HepG2 (cell line): ENCODE results near the gene TSPAN18. TPM values are rescaled to one million over a fixed set of nuclear protein-coding genes. Genes with fewer than 3 reads are reported as not detected.

Source experiments
- ATAC-seq: fragments of 200-7000 bp; cut with Tn5 transposase; 3 replicates; pipeline ENCODE4 v1.9.1; 2020; ENCODE audit warnings: mild to moderate bottlenecking, moderate library complexity
- BruUV-seq: library from RNA; stranded (reverse); fragments of 400-500 nt; replicated peaks from 2 replicates; lab custom pipeline; 2021; lab: Mats Ljungman, UMichigan
- CTCF ChIA-PET: fragments of 300-600 bp; formaldehyde crosslinking; extraction: SDS; loops from one replicate; lab custom pipeline; 2021; ENCODE audit warnings: low total read pairs, inconsistent platforms, low intra/inter-chr PET ratio; lab: Yijun Ruan, JAX
- POLR2A ChIA-PET: fragments of 350-600 bp; sonication (Branson Sonifier 250); formaldehyde crosslinking; loops from one replicate; lab custom pipeline; 2020; ENCODE audit warnings: antibody characterized with exemption, inconsistent platforms; lab: Yijun Ruan, JAX
- DNase-seq: peaks from one replicate; pipeline ENCODE4 v3.0.0-alpha.2; 2015; ENCODE audit warnings: low spot score
- FAIRE-seq: peaks from 3 replicates; lab custom pipeline; 2011; peaks lifted over from hg19 to GRCh38; lab: Jason Lieb, UNC
- H2AFZ ChIP-seq: one replicate; pipeline ENCODE4 v1.6.1; 2011; ENCODE audit warnings: low read length, inconsistent platforms
- H3K27ac ChIP-seq: fragments of 300-600 bp; 3 replicates; pipeline ENCODE4 v1.8.0; 2011; ENCODE audit warnings: mixed run types, mild to moderate bottlenecking, mixed read lengths, low read length, inconsistent platforms; ENCODE audit not compliant: insufficient read depth; ENCODE audit errors: extremely low read length
- H3K27me3 ChIP-seq, 2 experiments: fragments of 200-600 bp in 1 of 2; 2 replicates in 1 of 2; 3 replicates in 1 of 2; pipeline versions ENCODE4 v1.6.0 to v1.8.0; 2011; ENCODE audit warnings: low read length in 2 of 2, mild to moderate bottlenecking in 2 of 2, moderate library complexity in 2 of 2, inconsistent platforms in 1 of 2; ENCODE audit not compliant: insufficient read depth in 2 of 2, control insufficient read depth in 1 of 2
- H3K36me3 ChIP-seq, 2 experiments: fragments of 200-600 bp in 1 of 2; replicated peaks in 1 of 2; 2 replicates in 1 of 2; 3 replicates in 1 of 2; pipeline versions ENCODE4 v1.5.1 to v1.8.0; 2011; ENCODE audit warnings: low read length in 2 of 2, inconsistent platforms in 1 of 2; ENCODE audit not compliant: insufficient read depth in 2 of 2, control insufficient read depth in 1 of 2
- H3K4me1 ChIP-seq: 2 replicates; pipeline ENCODE4 v1.5.1; 2012; ENCODE audit warnings: low read length, inconsistent platforms; ENCODE audit not compliant: insufficient read depth
- H3K4me2 ChIP-seq: 2 replicates; pipeline ENCODE4 v1.6.0; 2011; ENCODE audit warnings: low read depth, low read length, inconsistent platforms
- H3K4me3 ChIP-seq, 3 experiments: fragments of 200-600 bp in 1 of 3; sonication (generic), shearing (Covaris generic) in 1 of 3; replicated peaks in 1 of 3; 2 replicates each; pipeline ENCODE4 v1.5.1; 2011 to 2016; ENCODE audit warnings: low read length in 3 of 3, inconsistent platforms in 2 of 3, low read depth in 2 of 3, mild to moderate bottlenecking in 2 of 3, control low read depth in 1 of 3, mixed read lengths in 1 of 3; ENCODE audit not compliant: insufficient read depth in 1 of 3
- H3K79me2 ChIP-seq: one replicate; pipeline ENCODE4 v1.6.1; 2011; ENCODE audit warnings: low read length, inconsistent platforms; ENCODE audit not compliant: insufficient read depth
- H3K9ac ChIP-seq: 2 replicates; pipeline ENCODE4 v1.6.0; 2011; ENCODE audit warnings: mild to moderate bottlenecking, low read depth, low read length, inconsistent platforms; ENCODE audit not compliant: insufficient read depth
- H3K9me3 ChIP-seq: 2 replicates; pipeline ENCODE4 v1.5.1; 2012; ENCODE audit warnings: mild to moderate bottlenecking, low read length
- H4K20me1 ChIP-seq: 2 replicates; pipeline ENCODE4 v1.6.0; 2011; ENCODE audit warnings: inconsistent platforms, mild to moderate bottlenecking, low read length, moderate library complexity; ENCODE audit not compliant: insufficient read depth
- ZFP36L1 ChIP-seq: sonication (generic); formaldehyde crosslinking; IDR thresholded peaks from 2 replicates; pipeline ENCODE4 v1.8.0; 2022; ENCODE audit warnings: mild to moderate bottlenecking, missing genetic modification reagents, moderate library complexity
- ZNF318 ChIP-seq: sonication (generic); formaldehyde crosslinking; IDR thresholded peaks from 2 replicates; pipeline ENCODE4 v1.4.0; 2020; ENCODE audit warnings: mild to moderate bottlenecking, missing genetic modification reagents
- WGBS: methylation state at CpG from one replicate; pipeline ENCODE4 v1.1.6; 2017; ENCODE audit warnings: low lambda C conversion rate; 5-methylcytosine and 5-hydroxymethylcytosine counted together
- in situ Hi-C: cut with HindIII; loops from 2 replicates; pipeline ENCODE4 v1.10.0; 2017; ENCODE audit warnings: low pct_unique_long_range_greater_than_20kb; ENCODE audit not compliant: extremely low pct_ligation_motif_present
- intact Hi-C: fragments of 100-400 bp; cut with micrococcal nuclease; formaldehyde crosslinking; loops from one replicate; pipeline ENCODE4 v1.10.0; 2022; ENCODE audit not compliant: unreplicated experiment
- polyA plus RNA-seq, 8 experiments: library from polyadenylated mRNA; depleted of rRNA in 3 of 8; stranded (reverse) in 7 of 8; unstranded in 1 of 8; fragments of >200 nt; fragmentation: Illumina TruSeq in 4 of 8; extraction: Trizol in 4 of 8; gene quantifications; 2 replicates each; pipeline versions ENCODE4 v1.2.1 to v1.2.3, GENCODE V29; 2011 to 2016; ENCODE audit warnings: low read depth in 4 of 8, missing spikeins in 1 of 8, mixed read lengths in 1 of 8; ENCODE audit not compliant: insufficient read depth in 1 of 8
- total RNA-seq, 5 experiments: library from RNA; depleted of rRNA; stranded (reverse); fragments of >200 nt; fragmentation: Illumina TruSeq; extraction: Trizol; gene quantifications; 2 replicates each; pipeline ENCODE4 v1.2.3, GENCODE V29; 2016; ENCODE audit warnings: low read depth in 1 of 5
- TF ChIP-seq, protein P1 (sequence below): sonication (generic); formaldehyde crosslinking; IDR thresholded peaks from 2 replicates; pipeline ENCODE4 v1.9.0; 2022; ENCODE audit warnings: low read depth, missing genetic modification reagents

The TSPAN18 gene
- total and polyA plus RNA-seq, 2 of the 13 experiments (the other 11 are each of a cell fraction or from before 2014, with no cell fraction given) = not detected

- FAIRE-seq (no peak), DNase-seq (no peak), ATAC-seq (no peak)
- no peak overlapping the region for H2AFZ ChIP-seq
- H3K27me3 ChIP-seq = peaks cover 0 to 4% of the 10 kb centered on the region in 2 experiments; a peak in 1 of 5 replicates
- TF ChIP-seq ZNF318 (CRISPR knock-in tag) (no peak), ZFP36L1 (no peak)
- TF ChIP-seq, protein P1, sequence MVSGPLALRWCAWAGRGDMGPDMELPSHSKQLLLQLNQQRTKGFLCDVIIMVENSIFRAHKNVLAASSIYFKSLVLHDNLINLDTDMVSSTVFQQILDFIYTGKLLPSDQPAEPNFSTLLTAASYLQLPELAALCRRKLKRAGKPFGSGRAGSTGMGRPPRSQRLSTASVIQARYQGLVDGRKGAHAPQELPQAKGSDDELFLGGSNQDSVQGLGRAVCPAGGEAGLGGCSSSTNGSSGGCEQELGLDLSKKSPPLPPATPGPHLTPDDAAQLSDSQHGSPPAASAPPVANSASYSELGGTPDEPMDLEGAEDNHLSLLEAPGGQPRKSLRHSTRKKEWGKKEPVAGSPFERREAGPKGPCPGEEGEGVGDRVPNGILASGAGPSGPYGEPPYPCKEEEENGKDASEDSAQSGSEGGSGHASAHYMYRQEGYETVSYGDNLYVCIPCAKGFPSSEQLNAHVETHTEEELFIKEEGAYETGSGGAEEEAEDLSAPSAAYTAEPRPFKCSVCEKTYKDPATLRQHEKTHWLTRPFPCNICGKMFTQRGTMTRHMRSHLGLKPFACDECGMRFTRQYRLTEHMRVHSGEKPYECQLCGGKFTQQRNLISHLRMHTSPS = no peak
- BruUV-seq = no TSS peak
- WGBS = 0% methylated on average over 2 of the region's 2 CpGs
- intact Hi-C loops = no loop called here
- no peak overlapping the region for H3K4me2 ChIP-seq
- in situ Hi-C loops = no loop called here
- no peaks in the 10 kb centered on the region for H3K9me3 ChIP-seq
- H3K36me3 ChIP-seq = no peaks in the 10 kb centered on the region
- H4K20me1 ChIP-seq = no peaks in the 10 kb centered on the region
- no peak overlapping the region for H3K27ac ChIP-seq
- POLR2A ChIA-PET = no interaction called here
- H3K4me3 ChIP-seq = no peak overlapping the region
- CTCF ChIA-PET = no interaction called here
- no peaks in the 10 kb centered on the region for H3K79me2 ChIP-seq
- no peaks in the 10 kb centered on the region for H3K4me1 ChIP-seq
- no peak overlapping the region for H3K9ac ChIP-seq
Measured at GRCh38 chr11:44822369-44822768, 95.6 kb downstream of the TSPAN18 start.
